ENCODE measurements around the gene RFC5.

DNA sequence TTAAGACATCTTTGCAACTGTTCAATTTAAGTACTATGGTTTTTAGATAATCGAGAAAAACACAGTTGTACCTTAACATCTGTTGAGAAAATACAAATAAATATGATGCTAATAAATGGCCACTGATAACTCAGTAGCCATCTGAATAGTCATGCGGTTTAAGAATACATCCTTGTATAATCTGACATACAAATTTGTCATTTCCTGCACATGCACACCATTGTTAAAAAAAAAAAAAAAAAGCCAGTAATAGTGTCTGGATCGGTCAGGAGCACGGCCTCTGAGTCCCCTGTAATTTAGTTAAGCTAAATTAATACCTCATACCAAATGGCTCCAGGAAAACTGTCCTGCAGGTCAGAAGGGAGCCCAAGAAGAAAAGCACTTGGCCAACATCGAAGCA lies 16.8 kb downstream of the RFC5 start:
- TF ChIP-seq, protein P1, sequence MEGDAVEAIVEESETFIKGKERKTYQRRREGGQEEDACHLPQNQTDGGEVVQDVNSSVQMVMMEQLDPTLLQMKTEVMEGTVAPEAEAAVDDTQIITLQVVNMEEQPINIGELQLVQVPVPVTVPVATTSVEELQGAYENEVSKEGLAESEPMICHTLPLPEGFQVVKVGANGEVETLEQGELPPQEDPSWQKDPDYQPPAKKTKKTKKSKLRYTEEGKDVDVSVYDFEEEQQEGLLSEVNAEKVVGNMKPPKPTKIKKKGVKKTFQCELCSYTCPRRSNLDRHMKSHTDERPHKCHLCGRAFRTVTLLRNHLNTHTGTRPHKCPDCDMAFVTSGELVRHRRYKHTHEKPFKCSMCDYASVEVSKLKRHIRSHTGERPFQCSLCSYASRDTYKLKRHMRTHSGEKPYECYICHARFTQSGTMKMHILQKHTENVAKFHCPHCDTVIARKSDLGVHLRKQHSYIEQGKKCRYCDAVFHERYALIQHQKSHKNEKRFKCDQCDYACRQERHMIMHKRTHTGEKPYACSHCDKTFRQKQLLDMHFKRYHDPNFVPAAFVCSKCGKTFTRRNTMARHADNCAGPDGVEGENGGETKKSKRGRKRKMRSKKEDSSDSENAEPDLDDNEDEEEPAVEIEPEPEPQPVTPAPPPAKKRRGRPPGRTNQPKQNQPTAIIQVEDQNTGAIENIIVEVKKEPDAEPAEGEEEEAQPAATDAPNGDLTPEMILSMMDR (IDR thresholded peaks at IDR 0.05; ENCODE audit: insufficient read depth, low read length, poor library complexity, severe bottlenecking): no peak
- no peak for TF ChIP-seq EZH2phosphoT487 (conservative IDR thresholded peaks at IDR 0.05; ENCODE audit: low read length)
